Thoracic aorta (tissue), 2 donors: ENCODE results near the gene IQCE. TPM values are rescaled to one million over a fixed set of nuclear protein-coding genes. Genes with fewer than 3 reads are reported as not detected.

Experiments
- ATAC-seq: fragments of 150-250 bp; one replicate; pipeline ENCODE4 v1.8.0; 2017; ENCODE audit warnings: low read depth; ENCODE audit not compliant: insufficient number of reproducible peaks, low FRiP score
- DNase-seq: peaks from one replicate; pipeline ENCODE4 v3.0.0-alpha.2; 2020; ENCODE audit warnings: low spot score
- H3K27ac ChIP-seq, 2 donors: fragments of 200-600 bp; sonication (generic); 1 replicate in 1 of 2; 2 replicates in 1 of 2; pipeline ENCODE4 v1.5.1; 2016; ENCODE audit warnings: mild to moderate bottlenecking in 2 of 2, moderate library complexity in 2 of 2
- H3K27me3 ChIP-seq: fragments of 200-600 bp; sonication (generic); replicated peaks from 2 replicates; pipeline ENCODE4 v1.6.0; 2016; ENCODE audit warnings: mild to moderate bottlenecking; ENCODE audit not compliant: insufficient read depth
- H3K36me3 ChIP-seq: fragments of 200-600 bp; sonication (generic); one replicate; pipeline ENCODE4 v1.5.1; 2016
- H3K4me1 ChIP-seq, 2 donors: fragments of 200-600 bp; sonication (generic); 1 replicate in 1 of 2; 2 replicates in 1 of 2; pipeline versions ENCODE4 v1.5.1 to v1.6.0; 2016; ENCODE audit warnings: low read depth in 2 of 2, mild to moderate bottlenecking in 1 of 2; ENCODE audit not compliant: control insufficient read depth in 1 of 2
- H3K4me3 ChIP-seq: fragments of 200-600 bp; sonication (generic); 2 replicates; pipeline ENCODE4 v1.5.1; 2016; ENCODE audit warnings: mild to moderate bottlenecking
- H3K9me3 ChIP-seq: fragments of 200-600 bp; sonication (generic); 2 replicates; pipeline ENCODE4 v1.5.1; 2016
- total RNA-seq, 2 donors: library from RNA; depleted of rRNA; stranded (reverse); fragments of >200 nt; gene quantifications; one replicate each; pipeline versions ENCODE4 v1.1.0 to v1.2.3, GENCODE V29; 2016
- TF ChIP-seq, protein P1 (sequence below): fragments of 200-600 bp; sonication (generic); IDR thresholded peaks from one replicate; pipeline ENCODE4 v1.5.1; 2019; ENCODE audit warnings: antibody characterized with exemption

IQCE gene
- total RNA-seq, 2 donors from 2014 or later, result 10.6 to 40.1 TPM

DNA sequence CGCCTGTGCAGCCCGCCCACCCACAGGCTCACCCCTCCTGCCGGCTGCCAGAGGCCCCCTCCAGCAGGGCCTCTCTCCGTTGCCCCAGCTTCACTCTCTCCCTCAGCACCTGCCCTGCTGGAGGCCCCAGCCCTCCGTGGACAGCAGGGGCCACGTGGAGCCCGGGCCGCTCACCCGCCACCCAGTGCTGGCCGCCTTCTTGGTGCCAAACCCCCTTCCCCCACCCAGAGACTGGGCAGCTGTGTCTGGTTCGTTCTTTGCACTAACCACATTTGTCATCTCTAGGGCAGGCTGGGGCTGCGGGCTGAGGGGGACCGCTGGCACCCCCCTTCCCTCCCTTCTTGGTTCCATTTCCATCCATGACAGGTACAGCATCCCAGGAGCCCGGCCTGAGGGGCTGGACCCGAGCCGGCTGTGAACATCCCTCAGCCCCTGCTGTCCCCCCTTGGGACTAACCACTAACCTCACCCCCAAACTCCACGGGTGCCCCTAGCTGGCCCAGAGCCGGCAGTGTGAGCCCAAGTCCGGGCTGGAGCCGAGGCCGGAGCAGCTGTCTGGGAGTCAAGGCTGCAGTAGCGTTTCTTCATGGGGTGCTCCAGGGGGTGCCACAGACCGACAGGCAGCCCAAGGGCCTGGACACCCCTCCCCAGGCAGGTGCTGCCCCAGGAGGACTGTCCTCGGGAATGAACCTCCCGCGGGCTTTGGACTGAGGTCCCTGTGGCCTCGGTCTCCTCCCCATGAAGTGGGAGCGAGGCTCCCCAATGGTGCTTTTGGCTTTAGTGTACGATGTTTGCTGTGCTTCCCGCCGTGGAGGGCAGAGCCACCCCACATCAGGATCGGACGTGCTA, 103.7 kb downstream of the IQCE start:
- no peak for DNase-seq
- TF ChIP-seq, protein P1, sequence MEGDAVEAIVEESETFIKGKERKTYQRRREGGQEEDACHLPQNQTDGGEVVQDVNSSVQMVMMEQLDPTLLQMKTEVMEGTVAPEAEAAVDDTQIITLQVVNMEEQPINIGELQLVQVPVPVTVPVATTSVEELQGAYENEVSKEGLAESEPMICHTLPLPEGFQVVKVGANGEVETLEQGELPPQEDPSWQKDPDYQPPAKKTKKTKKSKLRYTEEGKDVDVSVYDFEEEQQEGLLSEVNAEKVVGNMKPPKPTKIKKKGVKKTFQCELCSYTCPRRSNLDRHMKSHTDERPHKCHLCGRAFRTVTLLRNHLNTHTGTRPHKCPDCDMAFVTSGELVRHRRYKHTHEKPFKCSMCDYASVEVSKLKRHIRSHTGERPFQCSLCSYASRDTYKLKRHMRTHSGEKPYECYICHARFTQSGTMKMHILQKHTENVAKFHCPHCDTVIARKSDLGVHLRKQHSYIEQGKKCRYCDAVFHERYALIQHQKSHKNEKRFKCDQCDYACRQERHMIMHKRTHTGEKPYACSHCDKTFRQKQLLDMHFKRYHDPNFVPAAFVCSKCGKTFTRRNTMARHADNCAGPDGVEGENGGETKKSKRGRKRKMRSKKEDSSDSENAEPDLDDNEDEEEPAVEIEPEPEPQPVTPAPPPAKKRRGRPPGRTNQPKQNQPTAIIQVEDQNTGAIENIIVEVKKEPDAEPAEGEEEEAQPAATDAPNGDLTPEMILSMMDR, result no peak
- Histone ChIP-seq H3K9me3 (no peaks in the 10 kb centered on the region), H3K4me1 (no peaks in the 10 kb centered on the region), H3K27me3 (no peaks in the 10 kb centered on the region), H3K4me3 (no peak overlapping the region), H3K27ac (no peak overlapping the region), H3K36me3 (peaks cover 24% of the 10 kb centered on the region)
- ATAC-seq, result no peak

DNA sequence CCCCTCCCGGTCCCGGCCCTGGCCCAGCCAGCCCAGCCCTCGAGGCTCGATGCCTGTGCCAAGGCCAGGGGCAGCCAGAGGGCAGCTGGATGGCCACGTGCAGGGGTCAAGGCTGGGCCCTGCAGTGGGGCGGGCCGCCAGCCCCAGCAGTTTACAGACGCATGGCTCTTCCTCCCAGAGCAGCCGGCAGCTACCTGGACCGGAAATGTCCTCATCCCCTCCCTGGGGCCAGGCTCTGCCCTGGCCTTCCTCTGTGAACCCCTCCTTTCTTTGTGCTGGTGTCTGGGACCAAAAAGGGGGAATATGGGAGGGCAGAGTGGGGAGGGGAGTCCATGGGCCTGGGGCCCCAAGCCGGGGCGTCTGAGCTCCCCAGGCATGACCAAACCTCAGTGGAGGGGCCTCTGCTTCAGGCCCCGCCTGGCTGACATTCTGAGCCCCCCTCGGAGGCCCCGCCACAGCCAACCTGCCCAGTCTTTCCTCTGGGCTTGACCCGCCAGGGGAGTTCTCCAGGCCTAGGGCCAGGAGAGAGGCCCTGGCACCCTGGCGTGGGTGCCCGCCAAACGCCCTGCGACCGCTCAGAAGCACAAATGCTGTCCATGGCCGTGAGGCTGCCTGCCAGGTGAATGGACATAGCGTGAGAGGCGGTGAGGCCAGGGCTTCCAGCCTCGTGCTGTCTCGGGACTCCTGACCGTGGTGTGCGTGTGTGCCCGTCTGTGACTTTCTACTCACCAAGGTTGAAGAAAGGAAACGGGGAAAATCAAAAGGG, 104.5 kb downstream of the IQCE start:
- DNase-seq, result no peak
- no peak for ATAC-seq
- no peak overlapping the region for H3K4me3 ChIP-seq
- H3K27me3 ChIP-seq, result no peaks in the 10 kb centered on the region
- peaks cover 16% of the 10 kb centered on the region for H3K36me3 ChIP-seq
- TF ChIP-seq, protein P1, result no peak
- H3K9me3 ChIP-seq, result no peaks in the 10 kb centered on the region
- H3K4me1 ChIP-seq, result no peaks in the 10 kb centered on the region
- H3K27ac ChIP-seq, result no peak overlapping the region

DNA sequence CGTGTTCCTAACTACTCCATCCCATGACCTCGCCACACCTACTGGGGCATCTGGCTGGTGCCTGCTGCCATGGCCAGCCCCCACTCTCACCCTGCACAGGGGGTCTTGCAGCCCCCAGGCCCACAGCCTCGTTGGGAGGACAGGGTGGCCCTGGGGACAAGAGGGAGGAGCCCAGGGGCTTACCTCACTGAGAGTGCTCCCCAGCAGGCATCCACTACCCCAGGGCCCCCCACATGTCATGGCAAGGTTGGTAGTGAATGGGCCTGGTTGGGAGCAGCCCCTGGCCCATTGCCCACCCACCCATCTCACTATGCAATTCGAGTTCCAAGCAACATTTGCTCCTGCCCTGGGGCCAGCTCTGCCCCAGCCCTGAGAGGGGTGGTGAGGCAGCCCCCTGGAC, 105.2 kb downstream of the IQCE start:
- no peak overlapping the region for H3K27ac ChIP-seq
- TF ChIP-seq, protein P1, result no peak
- no peaks in the 10 kb centered on the region for H3K4me1 ChIP-seq
- H3K4me3 ChIP-seq, result no peak overlapping the region
- no peak for ATAC-seq
- H3K27me3 ChIP-seq, result no peaks in the 10 kb centered on the region
- H3K9me3 ChIP-seq, result no peaks in the 10 kb centered on the region
- DNase-seq, result no peak
- peaks cover 14% of the 10 kb centered on the region for H3K36me3 ChIP-seq

Other genes starting within 250 kb of the IQCE start
- 10 to 100 TPM in 1 of 2 donors, 1 to 10 TPM in 1; 6.5 to 29.6 TPM for gene SNX8, start 244.5 kb upstream of the IQCE start, total RNA-seq
- gene EIF3B, start 204.2 kb upstream of the IQCE start, total RNA-seq, result 100 to 1,000 TPM in 1 of 2 donors, 10 to 100 TPM in 1; 94.0 to 150 TPM
- 10 to 100 TPM; 18.7 to 19.1 TPM for gene CHST12, start 155.4 kb upstream of the IQCE start, total RNA-seq
- not detected for gene GRIFIN, start 82.6 kb upstream of the IQCE start, total RNA-seq
- 10 to 100 TPM in 1 of 2 donors, 1 to 10 TPM in 1; 8.0 to 24.1 TPM for gene LFNG, start 39.2 kb upstream of the IQCE start, total RNA-seq
- gene BRAT1, start 3.5 kb upstream of the IQCE start, total RNA-seq, result 10 to 100 TPM; 28.8 to 43.6 TPM
- 10 to 100 TPM; 58.6 to 69.3 TPM for gene TTYH3, start 73.0 kb downstream of the IQCE start, total RNA-seq
- 1 to 10 TPM; 1.4 to 3.7 TPM for gene AMZ1, start 129.2 kb downstream of the IQCE start, total RNA-seq